GM19438 (cell line): Measurements from ENCODE around the gene C1QTNF7.

Experiments
- ATAC-seq: cut with Tn5 transposase; IDR thresholded peaks from one replicate; pipeline ENCODE4 v1.9.1; 2021; ENCODE audit warnings: low read depth; ENCODE audit not compliant: unreplicated experiment

The C1QTNF7 gene

GRCh38 chr4:15413010-15413622 lies 14.7 kb upstream of the C1QTNF7 start:
- ATAC-seq: no peak

DNA sequence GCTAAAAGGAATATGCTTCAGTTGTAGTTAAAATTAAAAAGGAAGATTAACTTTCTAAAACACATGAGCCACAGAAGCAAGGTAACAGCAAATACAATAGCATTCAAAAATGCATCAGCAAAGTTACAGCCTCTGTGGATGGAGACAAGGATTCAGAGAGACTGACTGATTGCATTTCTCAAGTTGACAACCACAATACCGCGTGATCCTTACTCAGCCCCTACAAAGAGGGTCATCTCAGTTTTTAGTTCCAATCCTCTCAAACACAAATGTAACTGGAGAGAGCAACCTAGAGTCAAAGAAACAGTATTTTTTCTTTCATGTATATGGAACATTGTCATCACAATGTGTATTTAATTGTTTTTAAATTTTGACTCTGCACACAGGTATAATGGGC lies 14.2 kb upstream of the C1QTNF7 start:
- ATAC-seq: no peak

GRCh38 chr4:15414551-15415091 lies 13.2 kb upstream of the C1QTNF7 start:
- ATAC-seq: no peak

GRCh38 chr4:15416357-15417232 lies 11.2 kb upstream of the C1QTNF7 start:
- no peak for ATAC-seq

DNA sequence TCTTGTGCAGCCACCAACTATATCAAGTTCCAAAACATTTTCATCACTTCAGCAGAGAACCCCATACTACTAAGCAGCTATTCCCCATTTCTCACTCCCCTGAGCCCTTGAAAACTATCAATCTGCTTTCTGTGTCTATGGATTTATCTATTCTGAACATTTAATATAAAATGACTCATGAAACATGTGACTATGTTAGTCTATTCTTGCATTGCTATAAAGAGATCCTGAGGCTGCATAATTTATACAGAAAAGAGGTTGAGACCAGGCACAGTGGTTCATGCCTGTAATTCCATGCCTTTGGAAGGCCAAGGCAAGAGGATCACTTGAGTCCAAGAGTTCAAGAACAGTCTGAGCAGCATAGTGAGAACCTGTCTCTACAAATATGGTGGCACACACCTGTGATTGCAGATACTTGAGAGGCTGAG lies 10.6 kb upstream of the C1QTNF7 start:
- ATAC-seq: no peak

- no peak for ATAC-seq
These were observed 8.9 kb upstream of the C1QTNF7 start for GRCh38 chr4:15418956-15419355.

- no peak for ATAC-seq
These were observed 7.2 kb upstream of the C1QTNF7 start for GRCh38 chr4:15420642-15421041.

GRCh38 chr4:15423285-15423711 lies 4.5 kb upstream of the C1QTNF7 start:
- ATAC-seq: no peak

GRCh38 chr4:15425520-15425919 lies 2.3 kb upstream of the C1QTNF7 start:
- no peak for ATAC-seq

- no peak for ATAC-seq
These were observed 672 bp upstream of the C1QTNF7 start for GRCh38 chr4:15427161-15427560.

DNA sequence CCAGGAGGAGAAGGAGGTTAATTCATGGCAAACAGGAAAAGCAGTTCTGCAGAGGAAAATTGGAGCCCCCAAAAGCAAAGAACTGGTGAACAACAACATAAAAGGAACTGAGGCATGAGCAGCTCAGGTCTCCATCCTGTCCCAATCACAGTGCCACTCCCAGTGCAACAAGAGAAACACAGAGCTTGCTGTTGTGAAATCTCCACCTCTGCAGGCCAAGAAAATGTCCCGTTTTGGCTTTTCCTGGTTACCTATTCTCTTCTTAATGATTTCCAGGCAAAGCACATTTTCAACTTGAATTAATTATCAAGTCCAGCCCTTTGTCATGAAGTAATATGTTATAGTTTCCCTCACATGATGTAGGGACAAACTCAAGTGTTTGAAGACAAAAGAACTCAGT lies 778 bp downstream of the C1QTNF7 start:
- ATAC-seq: no peak

- ATAC-seq: no peak
These were observed 6.3 kb downstream of the C1QTNF7 start for GRCh38 chr4:15434091-15434490.

- ATAC-seq: no peak
These were observed 6.8 kb downstream of the C1QTNF7 start for GRCh38 chr4:15434676-15435075.

GRCh38 chr4:15436513-15436912 lies 8.7 kb downstream of the C1QTNF7 start:
- no peak for ATAC-seq

GRCh38 chr4:15438939-15439524 lies 11.2 kb downstream of the C1QTNF7 start:
- no peak for ATAC-seq

- ATAC-seq: no peak
These were observed 15.7 kb downstream of the C1QTNF7 start for GRCh38 chr4:15443371-15444160.

DNA sequence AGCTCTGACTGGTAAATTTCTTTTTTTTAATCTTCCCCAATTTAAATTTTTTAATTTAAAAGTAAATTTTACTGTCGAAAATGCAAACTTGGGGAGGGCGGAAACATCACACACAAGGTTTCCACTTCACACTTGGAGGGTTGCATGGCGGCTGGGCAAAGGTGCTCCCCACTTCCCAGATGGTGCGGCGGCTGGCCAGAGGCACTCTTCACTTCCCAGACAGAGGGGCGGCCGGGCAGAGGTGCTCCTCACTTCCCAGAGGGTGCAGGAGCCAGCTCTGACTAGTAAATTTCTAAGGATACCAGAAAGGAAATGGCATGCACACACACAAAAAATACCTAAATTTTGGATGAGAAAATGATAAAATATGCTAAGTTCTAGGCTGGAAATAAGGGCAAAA lies 16.4 kb downstream of the C1QTNF7 start:
- no peak for ATAC-seq

GRCh38 chr4:15444879-15445547 lies 17.2 kb downstream of the C1QTNF7 start:
- no peak for ATAC-seq

- no peak for ATAC-seq
These were observed 23.5 kb downstream of the C1QTNF7 start for GRCh38 chr4:15451181-15451865.
